ENCODE data around the gene SDC3.
"Not testable (repeated sequence)": the region's sequence is repeated elsewhere in the genome, so short reads cannot be mapped to it uniquely, and the experiment has no call there.

The SDC3 gene

DNA sequence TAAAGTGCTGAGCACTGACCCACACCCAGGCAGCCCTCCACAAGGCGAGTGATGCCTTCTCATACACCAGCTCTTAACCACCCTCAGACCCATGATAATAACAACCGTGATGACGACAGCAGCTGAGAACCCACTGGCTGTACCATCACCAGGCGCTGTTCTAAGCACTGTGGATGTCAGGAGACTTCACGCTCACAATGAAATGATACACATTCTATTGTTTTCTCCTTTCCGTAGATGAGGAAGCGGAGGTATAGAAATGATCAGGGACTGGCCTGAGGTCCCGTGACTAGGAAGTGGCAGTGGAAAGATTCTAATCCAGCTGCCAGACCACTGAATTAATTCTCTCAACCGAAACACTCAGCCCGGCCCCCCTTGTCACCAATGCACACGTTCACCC is 32.6 kb downstream of the SDC3 start:
- no peak for DNase-seq (ENCODE audit: low read depth in 2 of 2)

DNA sequence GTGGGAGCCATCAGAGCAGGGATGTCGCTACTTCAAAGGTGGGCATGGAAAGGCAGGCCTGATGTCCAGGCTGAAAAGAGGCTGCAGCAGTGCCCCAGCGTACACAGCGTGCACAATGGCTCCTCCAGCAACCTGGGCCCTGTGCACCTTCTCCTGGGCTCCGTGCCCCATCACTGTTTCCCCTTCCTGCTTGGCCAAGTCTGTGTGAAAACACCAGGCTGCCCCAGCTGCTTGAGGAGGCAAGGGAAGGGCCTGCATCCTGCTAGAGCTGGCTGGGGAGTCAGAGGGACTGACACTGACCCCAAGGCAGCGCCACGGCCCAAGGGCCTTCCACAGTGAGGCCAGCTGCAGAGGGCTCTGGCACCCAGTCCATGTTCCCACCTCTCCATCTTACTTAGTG is 33.4 kb downstream of the SDC3 start:
- no peak for DNase-seq (ENCODE audit: low read depth in 2 of 2)

DNA sequence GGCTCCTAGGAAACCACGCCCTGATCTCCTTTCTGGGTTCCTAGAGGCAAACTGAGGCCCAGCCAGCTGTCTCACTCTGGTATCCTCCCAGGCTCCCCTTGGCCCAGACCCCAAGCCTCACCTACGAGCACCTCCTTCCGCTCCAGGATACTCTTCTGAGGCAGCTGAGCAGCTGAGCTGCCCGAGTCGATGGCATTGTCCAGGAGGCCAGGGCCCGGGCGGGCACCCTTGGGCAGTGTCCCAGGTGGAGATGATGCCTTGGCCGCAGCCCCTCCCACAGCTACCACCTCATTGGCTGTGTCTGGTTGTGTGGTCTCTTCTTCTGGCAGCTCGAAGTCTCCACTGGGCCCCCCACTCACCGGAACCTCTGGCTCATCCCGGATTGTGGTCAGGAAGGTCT is 34.4 kb downstream of the SDC3 start:
- no peak for DNase-seq (ENCODE audit: low read depth in 2 of 2)

DNA sequence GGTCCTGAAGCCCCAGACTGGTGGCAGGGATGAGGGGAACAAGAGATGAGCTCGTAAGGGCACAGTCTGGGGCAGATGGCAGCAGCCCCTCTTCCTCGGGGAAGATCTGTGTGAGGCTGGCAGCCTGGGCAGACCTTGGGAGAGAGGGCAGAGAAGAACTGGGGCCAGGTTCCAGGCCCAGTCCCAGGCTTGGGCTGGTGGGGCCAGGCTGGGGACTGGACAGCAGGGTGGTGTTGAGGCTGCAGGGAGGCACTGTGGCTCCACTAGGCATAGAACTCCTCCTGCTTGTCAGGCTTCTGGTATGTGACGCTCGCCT is 35.7 kb downstream of the SDC3 start:
- no peak for DNase-seq (ENCODE audit: low read depth in 2 of 2)

DNA sequence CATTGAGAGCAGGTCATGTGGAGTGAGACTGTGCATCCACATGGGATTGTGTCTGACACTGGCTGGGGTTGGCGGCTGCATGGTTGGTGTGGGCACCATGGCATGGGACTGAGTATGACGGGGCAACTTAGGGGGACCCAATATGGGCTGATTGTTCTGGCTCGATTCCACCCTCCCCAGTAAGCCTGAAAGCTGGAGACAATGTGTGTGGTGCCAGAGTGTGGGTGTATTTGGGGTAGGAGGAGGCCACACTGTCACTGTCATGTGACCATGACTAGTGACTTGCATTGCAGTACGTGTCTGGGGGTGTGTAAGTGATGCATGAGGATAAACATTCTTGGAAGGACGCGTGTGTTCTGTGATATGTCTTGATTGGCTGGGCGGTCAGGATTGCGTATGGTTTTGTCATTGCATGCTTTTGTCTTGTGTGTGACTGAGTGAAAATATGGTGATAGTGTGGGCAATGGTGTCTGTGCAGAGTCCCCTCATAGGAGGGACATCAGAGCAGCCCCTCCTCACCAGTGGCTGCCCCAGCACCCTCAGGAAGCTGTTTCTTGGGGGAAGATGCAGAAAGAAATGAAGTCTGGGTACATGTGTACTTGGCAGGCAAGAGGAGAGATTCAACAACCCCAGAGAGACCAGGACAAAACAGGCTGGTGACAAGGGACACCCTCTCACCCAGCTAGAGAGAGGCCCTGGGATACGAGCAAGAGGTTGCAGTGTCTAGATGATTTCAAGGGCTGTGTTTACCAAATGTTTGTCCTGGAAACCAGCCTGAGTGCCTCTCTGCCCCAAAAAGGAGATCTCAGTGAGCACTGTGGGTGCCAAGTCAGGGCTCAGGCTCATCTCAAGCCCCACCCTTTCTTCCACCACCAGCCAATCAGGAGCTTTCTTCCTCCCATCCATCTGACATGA is 36.3 kb downstream of the SDC3 start:
- no peak for DNase-seq (ENCODE audit: low read depth in 2 of 2)

DNA sequence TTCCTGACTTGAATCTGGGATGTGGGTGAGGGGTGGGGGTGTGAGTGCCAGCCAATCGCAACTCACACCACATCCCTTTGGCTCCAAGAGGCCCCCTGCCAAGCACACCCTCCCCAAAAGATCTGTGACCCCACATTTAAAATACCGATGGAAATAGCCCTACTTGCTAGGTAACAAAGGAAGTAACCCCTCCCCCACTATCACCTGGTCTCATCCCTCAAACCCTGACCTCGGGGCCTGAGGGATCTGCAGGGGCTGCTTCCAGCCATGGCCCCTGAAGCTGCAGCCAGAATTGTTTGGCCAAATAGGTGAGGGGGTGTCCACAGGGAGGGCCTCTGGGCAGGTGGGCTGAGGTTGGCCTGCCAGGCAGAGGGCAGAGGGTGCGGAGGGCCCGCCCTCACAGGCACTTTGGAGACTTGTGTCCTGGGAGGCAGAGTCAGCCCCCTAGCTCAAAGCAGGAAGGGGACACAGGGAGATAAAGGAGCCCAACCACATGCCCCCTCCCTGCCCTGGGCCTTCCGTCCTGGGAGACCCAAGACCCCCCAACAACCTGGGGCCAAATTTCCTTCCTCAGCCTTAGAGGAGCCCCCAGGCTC is 37.2 kb downstream of the SDC3 start:
- DNase-seq (ENCODE audit: low read depth in 2 of 2), result no peak

DNA sequence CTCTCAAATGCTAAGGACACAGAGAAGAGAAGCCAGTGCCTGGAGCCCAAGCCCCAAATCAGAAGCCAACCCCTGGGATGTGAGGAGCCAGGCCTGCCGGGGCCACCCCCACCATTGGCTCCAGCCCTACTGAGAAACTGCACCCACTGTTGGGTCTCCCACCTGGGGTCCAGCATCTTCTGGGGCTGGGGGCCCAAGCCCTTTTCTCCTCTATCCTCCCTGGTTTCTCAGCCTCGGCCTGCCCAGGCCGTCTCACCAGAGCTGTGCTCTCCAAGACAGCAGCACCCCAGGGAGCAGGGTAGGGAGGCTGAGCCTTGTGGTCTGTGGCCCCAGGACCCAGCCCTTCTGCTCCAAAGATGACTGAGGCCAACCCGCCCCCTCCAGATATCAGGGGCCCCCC is 37.9 kb downstream of the SDC3 start:
- DNase-seq (ENCODE audit: low read depth in 2 of 2), result no peak

DNA sequence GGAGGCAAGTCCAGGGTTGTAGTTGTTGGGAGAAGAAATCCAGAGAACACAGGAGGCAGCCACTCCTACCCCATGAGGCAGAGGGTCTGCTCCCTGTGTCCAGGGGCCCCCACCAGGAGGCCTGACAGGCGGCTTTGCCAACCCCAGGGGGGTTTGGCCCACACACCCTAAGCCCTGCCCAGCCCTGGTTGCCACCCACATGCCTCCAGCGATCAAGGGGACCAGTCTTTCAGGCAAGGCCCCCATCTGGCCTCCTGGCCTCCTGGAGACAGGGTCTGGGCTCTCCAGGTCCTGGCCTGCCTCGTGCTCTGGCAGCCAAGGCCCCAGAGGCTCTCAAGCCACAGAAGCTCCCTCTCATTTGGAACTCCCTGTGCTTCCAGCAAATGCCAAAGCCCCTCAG is 38.5 kb downstream of the SDC3 start:
- no peak for DNase-seq (ENCODE audit: low read depth in 2 of 2)

DNA sequence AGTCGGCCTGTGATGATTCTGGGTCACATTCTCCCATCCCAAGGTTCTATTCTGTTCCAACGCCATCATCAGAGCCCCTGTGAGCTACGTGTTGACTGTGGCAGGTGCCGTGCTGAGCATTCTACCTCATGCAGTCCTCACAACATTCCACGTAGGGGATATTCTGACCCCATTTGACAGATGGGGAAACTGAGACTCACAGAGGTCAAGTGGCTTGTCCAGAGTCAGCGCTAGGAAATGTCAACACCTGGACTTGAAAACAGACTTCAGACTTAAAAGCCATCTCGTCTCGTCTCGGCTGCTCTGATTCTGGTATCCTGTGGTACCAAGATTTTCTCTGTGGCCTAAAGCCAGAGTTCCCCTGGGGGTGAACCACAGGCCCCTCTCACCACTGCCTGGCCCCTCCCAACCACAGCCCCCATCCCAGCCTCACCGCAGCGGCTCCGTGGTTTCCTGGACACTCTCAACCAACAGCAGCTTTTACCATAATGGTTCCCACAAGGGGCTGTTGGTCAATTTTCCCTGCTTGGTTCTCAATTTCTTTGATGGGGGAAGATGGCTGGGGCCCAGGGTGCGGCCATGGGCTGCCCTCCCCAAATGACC is 39.6 kb downstream of the SDC3 start:
- no peak for DNase-seq (ENCODE audit: low read depth in 2 of 2)

DNA sequence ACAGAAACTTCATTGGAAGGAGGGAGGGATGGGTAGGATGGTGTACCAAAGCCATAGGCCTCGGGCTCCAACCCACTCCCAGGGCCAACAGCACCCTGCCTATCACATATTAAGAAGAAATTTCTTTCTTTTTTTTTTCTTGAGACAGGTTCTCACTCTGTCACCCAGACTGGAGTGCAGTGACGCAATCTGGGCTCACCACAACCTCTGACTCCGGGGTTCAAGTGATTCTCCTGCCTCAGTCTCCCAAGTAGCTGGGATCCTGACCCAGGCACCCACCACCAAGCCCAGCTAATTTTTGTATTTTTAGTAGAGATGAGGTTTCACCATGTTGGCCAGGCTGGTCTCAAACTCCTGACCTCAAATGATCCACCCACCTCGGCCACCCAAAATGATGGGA is 40.5 kb downstream of the SDC3 start:
- not testable (repeated sequence) for DNase-seq (ENCODE audit: low read depth in 2 of 2)

DNA sequence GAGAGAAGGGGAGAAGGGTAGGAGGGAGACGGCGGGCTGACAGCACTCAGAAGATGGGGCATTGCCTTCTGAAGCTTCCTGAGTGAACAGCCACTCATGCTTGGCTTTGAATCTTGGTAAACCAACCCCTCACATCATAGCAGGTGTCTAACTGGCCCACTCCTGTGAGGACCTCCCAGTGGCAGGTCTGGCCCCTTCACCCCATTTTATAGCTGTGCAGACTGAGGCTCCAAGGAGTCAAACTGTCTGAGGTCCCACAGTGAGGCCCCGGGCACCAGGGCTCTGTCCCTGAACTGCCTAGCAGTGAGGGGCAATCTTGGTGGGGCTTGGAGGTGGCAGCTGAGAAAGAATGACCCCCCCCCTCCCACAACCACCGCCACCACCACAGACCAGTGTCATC is 41.0 kb downstream of the SDC3 start:
- DNase-seq (ENCODE audit: low read depth in 2 of 2), result no peak

DNA sequence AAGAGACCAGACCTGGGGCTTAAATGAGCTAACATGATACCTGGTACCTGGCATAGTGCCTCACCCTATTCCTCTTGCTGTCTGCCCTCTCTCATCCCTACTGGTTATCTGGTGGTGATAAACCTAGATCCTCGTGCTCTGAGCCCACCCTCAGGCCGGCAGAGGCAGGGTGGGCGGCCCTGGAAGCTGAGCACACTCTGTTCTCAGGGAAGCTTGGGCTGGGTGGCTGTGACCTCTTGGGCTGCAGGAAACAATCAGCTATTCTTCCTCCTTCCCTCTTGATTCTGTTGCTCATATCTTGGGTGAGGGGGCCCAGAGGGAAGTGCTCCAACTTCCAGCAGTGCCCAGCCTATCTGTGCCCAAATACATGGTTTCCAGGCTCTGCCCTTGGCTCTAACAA is 42.0 kb downstream of the SDC3 start:
- DNase-seq (ENCODE audit: low read depth in 2 of 2), result no peak

DNA sequence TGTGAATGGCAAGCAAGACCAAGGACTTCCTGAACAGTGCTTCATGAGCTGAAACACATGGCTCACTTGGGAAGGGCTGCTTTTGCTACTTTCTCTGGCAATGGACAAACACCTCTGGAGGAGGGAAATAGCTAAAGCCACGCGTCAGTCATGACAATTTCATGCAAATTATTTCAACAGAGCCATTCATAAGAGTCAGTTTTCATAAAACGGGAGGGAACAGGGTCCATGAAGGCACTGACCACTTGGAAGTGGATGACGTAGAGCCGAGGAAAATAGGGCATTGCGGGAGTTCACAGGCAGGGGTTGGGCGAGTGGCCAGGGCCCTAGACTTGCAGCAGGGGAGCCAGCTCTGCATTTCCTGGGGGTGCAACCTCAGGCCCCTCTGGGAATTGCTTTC is 43.9 kb downstream of the SDC3 start:
- DNase-seq (ENCODE audit: low read depth in 2 of 2), result no peak

DNA sequence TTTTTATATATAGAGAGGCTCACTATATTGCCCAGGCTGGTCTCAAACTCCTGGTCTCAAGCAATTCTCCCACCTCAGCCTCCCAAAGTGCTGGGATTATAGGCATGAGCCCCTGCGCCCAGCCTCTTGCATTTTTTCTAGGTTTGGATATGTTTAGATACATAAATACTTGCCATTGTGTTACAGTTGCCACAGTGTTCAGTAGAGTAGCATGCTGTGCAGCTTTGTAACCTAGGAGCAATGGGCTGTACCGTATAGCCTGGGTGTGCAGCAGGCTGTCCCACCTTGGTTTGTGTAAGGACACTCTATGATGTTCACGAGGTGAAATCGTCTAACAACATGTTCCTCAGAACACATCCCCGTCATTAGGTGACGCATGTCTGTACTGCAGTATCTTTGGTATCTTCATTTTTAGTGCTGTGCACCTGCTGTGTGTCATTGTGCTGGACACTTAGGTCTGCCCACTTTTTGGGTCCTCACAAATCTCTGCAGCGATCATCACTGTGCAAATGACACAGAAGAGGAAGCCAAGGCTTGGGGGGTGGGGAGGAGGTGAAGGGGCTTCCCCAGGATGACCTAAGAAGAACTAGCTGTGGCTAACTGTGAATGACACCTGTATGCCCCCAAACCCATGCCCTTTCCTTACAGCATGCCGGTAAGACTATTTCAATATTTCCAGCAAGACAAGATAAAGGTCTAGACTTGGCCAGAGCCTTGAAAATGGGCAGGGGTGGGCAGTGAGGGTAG is 44.5 kb downstream of the SDC3 start:
- DNase-seq (ENCODE audit: low read depth in 2 of 2), result no peak

DNA sequence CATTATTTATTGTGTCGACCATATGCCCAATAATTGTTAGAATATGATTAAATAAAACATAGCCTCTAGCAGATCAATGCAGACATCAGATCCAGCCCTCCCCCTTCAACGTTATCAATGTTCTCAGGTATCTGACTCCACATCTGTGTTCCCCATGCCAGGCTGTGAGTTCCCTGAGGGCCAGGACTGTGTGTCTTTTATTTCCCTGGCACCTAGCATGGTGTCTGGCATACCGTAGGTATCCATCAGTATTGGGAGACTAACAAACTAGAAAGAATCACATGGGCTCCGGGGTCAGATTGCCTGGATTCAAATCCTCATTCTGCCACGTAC is 48.3 kb downstream of the SDC3 start:
- no peak for DNase-seq (ENCODE audit: low read depth in 2 of 2)

DNA sequence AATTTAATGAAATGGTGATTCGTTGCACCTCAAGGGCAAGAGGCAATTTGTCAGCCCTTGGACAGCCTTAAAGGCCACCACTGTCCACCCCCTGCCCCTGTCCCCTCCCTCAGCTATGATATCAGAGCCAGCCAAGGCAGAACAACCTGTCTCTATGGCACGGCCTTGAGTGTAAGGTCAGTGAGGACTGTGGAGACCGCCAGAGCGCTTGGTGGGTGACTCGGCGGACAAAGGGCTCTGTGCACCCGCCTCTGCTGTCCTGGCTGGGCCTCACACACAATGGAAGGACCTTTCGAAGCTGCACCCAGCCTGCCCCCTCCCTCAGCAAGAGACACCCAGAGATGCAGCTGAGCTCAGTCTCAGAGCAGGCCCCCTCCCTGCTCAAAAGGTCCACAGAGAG is 50.6 kb downstream of the SDC3 start:
- DNase-seq (ENCODE audit: low read depth in 2 of 2), result no peak

DNA sequence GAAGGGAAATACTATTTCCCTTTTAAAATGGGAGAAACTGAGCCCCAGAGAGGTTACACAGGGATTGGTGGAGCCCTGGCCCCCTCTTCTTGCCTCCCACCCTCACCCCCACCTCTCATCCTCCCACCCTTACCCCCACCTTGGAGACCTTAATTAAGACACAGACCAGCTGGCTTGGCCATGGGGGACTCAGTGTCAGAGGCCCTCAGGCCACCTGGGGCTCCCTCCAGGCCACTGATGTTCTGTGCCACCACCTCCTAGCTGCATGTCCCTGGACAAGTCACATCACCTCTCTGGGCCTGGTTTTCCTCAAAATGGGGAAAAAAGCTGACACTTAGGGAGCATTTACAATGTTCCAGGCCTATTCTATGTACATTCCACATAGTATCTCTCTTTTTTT is 51.5 kb downstream of the SDC3 start:
- no peak for DNase-seq (ENCODE audit: low read depth in 2 of 2)

DNA sequence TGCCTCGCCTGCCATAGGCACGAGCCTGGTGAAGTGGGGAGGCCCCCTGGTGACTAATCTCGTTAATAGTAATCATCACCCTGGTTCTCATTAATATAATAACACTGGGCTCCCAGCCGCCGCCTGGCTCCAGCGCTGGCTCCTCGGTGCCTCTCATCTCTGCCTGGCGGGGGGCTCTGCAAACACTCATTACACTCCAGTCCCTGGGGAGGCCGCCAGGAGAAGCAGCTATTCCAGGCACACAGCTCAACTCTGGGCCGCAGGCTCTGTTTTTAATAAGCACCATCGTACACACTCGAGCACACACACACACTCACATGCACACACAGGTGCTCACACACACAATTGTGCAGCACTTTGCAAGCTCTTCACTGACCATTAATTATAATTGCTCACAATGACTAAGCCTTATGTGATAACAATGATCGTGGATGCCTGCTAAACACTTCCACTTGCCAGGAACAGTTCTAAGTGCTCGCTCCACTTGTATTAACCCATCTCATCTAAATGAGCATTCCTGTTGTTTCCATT is 52.2 kb downstream of the SDC3 start:
- DNase-seq (ENCODE audit: low read depth in 2 of 2), result no peak

DNA sequence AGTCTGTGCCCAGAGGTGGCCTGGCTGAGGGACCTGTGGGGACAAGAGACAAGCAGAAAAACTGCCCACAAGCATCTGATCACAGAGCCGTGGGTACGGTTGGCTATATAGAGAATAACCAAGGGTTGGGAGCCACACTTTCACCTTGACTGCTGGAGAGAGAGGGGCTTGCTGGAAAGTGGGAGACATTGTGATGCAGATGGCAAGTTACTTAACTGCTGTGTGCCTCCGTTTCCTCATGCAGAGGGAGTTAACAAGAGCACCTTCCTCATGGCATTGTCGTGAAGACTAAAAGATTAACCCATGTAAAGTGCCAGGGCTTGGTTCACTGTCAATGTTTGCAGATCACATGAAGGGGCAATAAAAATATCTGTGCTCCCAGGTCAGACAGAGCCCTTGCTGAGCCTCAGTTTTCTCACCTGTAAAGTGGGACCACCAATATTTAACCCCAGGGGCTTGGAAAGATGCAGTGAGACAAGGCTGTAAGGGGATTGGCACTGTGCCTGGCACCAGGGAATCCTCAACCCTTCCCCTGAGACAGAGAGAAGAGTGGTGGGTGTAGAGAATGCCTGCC is 52.8 kb downstream of the SDC3 start:
- DNase-seq (ENCODE audit: low read depth in 2 of 2), result no peak

DNA sequence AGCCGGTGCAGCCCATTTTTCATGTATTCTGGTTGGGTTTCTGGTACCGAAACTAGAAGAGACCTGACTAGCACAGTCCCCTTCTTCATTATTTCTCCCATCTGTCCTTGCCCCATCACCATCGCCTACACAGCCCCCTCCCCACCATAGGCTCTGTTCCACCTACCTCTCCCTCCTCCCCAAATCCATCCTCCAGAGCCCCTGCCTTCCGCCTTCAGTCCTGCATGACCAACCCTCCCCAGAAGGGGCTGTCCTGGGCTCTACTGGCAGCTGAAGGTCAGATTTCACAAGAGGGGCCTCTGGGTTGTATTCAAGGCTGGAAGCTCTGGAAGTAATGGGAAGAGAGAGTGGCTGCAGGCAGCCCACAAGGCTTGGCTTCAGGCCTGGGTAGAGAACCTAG is 55.2 kb downstream of the SDC3 start:
- DNase-seq (ENCODE audit: low read depth in 2 of 2), result no peak

DNA sequence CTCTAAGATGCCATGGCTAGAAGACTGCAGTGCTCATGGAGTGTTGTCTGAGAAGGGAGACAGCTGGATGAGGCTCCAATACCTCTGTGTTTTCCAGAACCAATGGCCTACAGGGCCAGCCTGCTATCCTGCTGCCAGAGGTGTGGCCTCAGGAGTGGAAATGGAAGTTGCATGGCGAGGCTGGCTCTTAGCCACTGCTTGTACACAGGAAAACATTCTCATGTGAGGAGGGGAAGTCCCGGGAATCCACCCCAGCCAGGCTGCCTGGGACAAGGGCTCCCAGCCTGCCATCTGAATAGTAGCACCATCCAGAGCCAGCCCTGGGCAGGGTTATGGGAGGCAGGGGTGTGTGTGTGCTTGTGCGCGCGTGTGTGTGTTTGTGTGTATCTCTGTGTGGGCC is 56.5 kb downstream of the SDC3 start:
- DNase-seq (ENCODE audit: low read depth in 2 of 2), result no peak

DNA sequence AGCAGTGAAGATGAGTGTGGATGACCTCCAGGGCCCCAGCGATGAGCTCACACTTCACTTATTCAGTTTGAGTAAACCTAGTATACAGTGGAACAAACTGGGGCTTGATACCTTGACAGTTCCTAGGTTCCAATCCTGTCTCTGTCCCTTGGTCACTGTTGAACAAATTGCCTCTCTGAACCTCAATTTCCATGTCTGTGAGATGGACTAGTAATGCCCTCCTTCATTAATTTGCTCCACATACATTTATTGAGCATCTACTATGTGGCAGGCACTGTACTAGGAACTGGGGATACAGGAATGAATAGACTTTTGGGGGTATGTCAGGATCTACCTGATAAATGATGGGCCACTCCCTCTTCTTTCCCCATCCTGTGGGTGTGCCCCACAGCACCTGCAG is 57.3 kb downstream of the SDC3 start:
- DNase-seq (ENCODE audit: low read depth in 2 of 2), result no peak

Data from stimulated activated CD4-positive, alpha-beta T cell treated with anti-CD3 and anti-CD28 coated beads, Interleukin-12 subunit alpha, Interleukin-12 subunit beta, amount 100 ng/mL, for 24 hours (primary cell).